ENCODE results near the gene UGGT1. TPM values are rescaled to one million over a fixed set of nuclear protein-coding genes. Genes with fewer than 3 reads are reported as not detected.

UGGT1 gene
- total and polyA plus RNA-seq, 2 experiments from 2014 or later, result 8.3 to 38.4 TPM

DNA sequence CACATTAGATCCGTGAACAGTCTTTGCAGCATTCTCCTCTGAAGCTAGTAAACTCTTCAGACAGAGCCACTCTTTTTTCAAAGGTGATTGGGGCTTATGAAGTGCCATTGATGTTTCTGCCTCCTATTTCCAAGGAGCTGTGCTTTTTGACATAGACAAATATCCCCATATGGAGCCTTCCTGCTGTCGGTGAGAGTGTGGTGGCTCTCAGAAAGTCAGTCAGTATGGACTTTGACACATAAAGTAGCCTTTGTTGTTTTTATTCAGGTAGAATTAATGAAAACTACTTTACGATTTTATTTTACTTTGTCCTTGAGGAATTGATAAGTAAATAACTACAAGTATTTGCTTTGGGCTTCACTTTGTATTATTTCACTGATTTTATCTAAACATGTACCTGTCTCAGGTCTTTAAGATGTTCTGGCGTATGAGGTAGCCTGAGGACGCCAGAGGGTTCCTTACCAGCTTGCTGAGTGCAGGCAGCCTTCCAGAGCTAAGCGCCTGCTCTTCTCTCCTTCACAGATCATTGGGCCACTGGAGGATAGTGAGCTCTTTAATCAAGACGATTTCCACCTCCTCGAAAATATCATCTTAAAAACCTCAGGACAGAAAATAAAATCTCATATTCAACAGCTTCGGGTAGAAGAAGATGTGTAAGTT, 69.7 kb downstream of the UGGT1 start:
- Histone ChIP-seq H3K27ac (no peak overlapping the region), H3K27me3 (no peaks in the 10 kb centered on the region), H3K36me3 (peaks cover 25% of the 10 kb centered on the region), H3K4me3 (no peak overlapping the region), H3K4me1 (ENCODE audit: low read depth) (peaks cover 9% of the 10 kb centered on the region), H3K9me3 (ENCODE audit: low read depth) (no peaks in the 10 kb centered on the region)
- DNase-seq (ENCODE audit: low read depth in 1 of 2, low spot score in 1 of 2), result no peak
- TF ChIP-seq, protein P1, sequence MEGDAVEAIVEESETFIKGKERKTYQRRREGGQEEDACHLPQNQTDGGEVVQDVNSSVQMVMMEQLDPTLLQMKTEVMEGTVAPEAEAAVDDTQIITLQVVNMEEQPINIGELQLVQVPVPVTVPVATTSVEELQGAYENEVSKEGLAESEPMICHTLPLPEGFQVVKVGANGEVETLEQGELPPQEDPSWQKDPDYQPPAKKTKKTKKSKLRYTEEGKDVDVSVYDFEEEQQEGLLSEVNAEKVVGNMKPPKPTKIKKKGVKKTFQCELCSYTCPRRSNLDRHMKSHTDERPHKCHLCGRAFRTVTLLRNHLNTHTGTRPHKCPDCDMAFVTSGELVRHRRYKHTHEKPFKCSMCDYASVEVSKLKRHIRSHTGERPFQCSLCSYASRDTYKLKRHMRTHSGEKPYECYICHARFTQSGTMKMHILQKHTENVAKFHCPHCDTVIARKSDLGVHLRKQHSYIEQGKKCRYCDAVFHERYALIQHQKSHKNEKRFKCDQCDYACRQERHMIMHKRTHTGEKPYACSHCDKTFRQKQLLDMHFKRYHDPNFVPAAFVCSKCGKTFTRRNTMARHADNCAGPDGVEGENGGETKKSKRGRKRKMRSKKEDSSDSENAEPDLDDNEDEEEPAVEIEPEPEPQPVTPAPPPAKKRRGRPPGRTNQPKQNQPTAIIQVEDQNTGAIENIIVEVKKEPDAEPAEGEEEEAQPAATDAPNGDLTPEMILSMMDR (IDR thresholded peaks at IDR 0.05; ENCODE audit: low read depth, low read length), result no peak

DNA sequence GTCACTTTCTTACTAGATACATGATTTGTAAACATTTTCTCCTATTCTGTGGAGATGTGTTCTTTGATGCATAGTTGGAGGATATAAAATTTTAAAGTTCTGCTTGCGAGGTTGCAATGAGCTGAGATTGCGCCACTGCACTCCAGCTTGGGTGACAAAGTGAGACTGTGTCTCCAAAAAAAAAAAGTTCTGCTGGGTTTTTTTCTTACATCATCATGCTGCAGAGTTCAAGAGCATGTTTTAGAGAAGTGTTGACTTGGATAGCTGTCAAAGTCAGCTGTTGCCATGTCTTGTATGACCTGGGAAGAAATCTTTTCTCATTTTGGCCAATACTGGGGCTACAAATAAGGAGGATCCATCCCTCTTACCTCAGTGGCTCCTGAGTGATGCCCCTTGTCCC, 71.3 kb downstream of the UGGT1 start:
- no peak overlapping the region for H3K27ac ChIP-seq
- H3K4me1 ChIP-seq (ENCODE audit: low read depth), result no peaks in the 10 kb centered on the region
- H3K4me3 ChIP-seq, result no peak overlapping the region
- H3K27me3 ChIP-seq, result no peaks in the 10 kb centered on the region
- TF ChIP-seq, protein P1 (IDR thresholded peaks at IDR 0.05; ENCODE audit: low read depth, low read length), result no peak
- no peak for DNase-seq (ENCODE audit: low read depth in 1 of 2, low spot score in 1 of 2)
- no peaks in the 10 kb centered on the region for H3K9me3 ChIP-seq (ENCODE audit: low read depth)
- H3K36me3 ChIP-seq, result peaks cover 35% of the 10 kb centered on the region

DNA sequence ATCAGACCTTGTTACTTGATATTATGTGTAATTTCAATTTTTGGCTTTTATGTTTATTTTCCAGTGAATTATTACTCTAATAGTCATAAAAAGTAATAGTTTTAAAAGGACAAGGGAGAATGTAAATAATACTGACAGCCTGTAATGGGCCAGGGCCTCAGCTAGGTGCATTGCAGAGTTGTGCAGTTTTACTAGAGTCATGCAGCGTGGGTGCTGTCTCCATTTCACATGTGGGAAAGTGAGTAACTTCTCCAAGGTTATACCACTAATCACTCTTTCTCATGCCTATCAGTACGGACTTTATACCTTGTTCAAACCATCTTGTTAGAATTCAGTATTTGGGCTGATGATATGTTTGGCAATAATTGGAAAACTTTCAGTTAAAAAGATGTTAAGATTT, 73.3 kb downstream of the UGGT1 start:
- H3K9me3 ChIP-seq (ENCODE audit: low read depth), result no peaks in the 10 kb centered on the region
- no peak overlapping the region for H3K4me3 ChIP-seq
- H3K4me1 ChIP-seq (ENCODE audit: low read depth), result no peaks in the 10 kb centered on the region
- H3K27ac ChIP-seq, result no peak overlapping the region
- peaks cover 39% of the 10 kb centered on the region for H3K36me3 ChIP-seq
- no peaks in the 10 kb centered on the region for H3K27me3 ChIP-seq
- TF ChIP-seq, protein P1 (IDR thresholded peaks at IDR 0.05; ENCODE audit: low read depth, low read length), result no peak
- no peak for DNase-seq (ENCODE audit: low read depth in 1 of 2, low spot score in 1 of 2)

DNA sequence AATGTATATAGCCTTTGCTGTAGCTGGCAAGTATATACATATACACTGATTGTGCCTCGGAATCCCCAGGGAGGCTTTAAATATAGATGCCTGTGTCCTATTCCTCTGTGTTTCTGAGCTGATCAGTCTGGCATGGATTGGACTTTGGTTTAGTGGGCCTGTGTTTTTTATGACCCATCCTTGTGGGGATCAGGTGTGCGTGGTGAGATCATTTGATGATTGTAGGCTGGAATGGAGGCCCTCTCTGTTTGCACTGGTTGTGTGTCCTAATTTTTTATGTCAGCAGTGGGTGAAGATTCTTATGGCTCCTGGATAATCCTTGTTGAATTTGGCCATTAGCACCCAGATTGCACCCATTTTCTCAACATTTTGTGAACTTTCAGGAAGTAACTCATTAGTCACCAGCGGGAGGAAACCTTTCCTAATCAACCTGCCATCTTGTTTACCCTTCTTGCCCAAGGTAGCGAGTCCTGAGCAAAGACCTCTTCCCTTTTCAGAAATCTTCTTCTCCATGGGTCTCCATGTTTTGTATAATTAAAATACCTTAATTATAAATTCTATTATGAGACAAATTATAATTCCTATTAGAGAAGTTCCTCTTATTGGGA, 75.8 kb downstream of the UGGT1 start:
- Histone ChIP-seq H3K4me1 (ENCODE audit: low read depth) (no peaks in the 10 kb centered on the region), H3K4me3 (no peak overlapping the region), H3K27me3 (no peaks in the 10 kb centered on the region), H3K9me3 (ENCODE audit: low read depth) (no peaks in the 10 kb centered on the region), H3K36me3 (peaks cover 30% of the 10 kb centered on the region), H3K27ac (no peak overlapping the region)
- no peak for DNase-seq (ENCODE audit: low read depth in 1 of 2, low spot score in 1 of 2)
- TF ChIP-seq, protein P1 (IDR thresholded peaks at IDR 0.05; ENCODE audit: low read depth, low read length), result no peak

DNA sequence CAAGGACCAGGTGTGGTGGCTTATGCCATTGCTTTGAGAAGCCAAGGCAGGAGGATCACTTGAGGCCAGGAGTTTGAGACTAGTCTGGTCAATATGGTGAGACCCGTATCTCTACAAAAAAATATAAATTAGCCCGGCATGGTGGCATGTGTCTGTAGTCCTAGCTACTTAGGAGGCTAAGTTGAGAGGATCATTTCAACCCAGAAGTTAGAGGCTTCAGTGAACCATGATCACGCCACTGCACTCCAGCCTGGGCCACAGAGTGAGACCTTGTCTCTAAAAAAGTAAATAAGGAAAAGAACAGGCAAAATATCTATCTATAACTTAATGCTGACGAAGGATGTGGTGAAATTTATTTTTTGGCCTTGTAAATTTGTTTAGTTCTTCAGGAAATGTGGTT, 78.1 kb downstream of the UGGT1 start:
- Histone ChIP-seq H3K4me1 (ENCODE audit: low read depth) (no peaks in the 10 kb centered on the region), H3K36me3 (peaks cover 46% of the 10 kb centered on the region), H3K27ac (no peak overlapping the region), H3K4me3 (no peak overlapping the region), H3K9me3 (ENCODE audit: low read depth) (no peaks in the 10 kb centered on the region), H3K27me3 (no peaks in the 10 kb centered on the region)
- TF ChIP-seq, protein P1 (IDR thresholded peaks at IDR 0.05; ENCODE audit: low read depth, low read length), result no peak
- DNase-seq (ENCODE audit: low read depth in 1 of 2, low spot score in 1 of 2), result no peak

Data from cardiac muscle cell (in vitro differentiated cells and primary cell).